DMS153 treated with DMSO at 0.1 percent for 48 hours (cell line): ENCODE measurements around the gene ANKMY2.
A peak's percentile ranks its signal among the peaks of the same experiment; 100 is the strongest.

Experiments
- DNase-seq: peaks from one replicate; lab custom pipeline; 2025; ENCODE audit not compliant: unreplicated experiment; lab: John Stamatoyannopoulos, UW

ANKMY2 gene

GRCh38 chr7:16583834-16584233, 61.7 kb downstream of the ANKMY2 start:
- DNase-seq, result no peak

GRCh38 chr7:16581286-16581685, 64.3 kb downstream of the ANKMY2 start:
- DNase-seq, result no peak

- no peak for DNase-seq
These were observed 66.3 kb downstream of the ANKMY2 start for GRCh38 chr7:16579216-16579615.

GRCh38 chr7:16571941-16572340, 73.6 kb downstream of the ANKMY2 start:
- DNase-seq, result no peak

- DNase-seq, result peak; percentile 89
These were observed 80.6 kb downstream of the ANKMY2 start for GRCh38 chr7:16564909-16565426.

- no peak for DNase-seq
These were observed 81.6 kb downstream of the ANKMY2 start for GRCh38 chr7:16564023-16564380.

DNA sequence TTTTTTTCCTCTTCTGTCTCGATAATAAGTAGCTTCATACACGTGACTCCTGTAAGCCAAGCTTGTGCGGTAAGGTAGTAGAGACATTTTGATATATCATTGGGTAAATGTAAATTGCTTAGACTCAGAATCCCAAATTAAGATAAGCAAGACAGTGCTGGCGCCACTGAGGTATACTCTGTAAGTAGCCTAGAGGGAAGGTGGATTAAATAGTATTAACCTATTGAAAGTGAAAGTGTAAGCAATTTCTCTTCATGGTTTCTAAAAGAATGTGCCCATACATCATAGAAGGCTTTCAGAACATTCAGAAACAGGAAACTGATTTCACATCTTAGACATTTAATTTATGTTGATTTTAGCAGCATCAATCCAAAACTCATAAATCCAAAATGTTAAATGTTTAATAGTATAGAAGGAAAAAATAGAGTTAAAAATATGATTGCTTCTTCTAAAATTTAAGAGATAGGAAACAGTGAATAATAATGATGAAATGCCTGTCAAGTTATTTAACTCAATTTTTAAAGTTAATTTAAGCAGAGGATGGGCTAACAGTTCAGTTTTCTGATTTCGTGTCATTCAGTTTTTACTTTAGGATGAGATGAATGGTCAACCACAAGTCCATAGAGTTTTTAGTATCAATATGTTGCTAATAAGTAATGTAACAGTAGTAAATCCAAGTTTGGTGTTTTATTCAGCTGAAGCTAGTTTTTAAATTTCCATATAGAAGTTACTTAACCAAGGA, 82.1 kb downstream of the ANKMY2 start:
- no peak for DNase-seq

DNA sequence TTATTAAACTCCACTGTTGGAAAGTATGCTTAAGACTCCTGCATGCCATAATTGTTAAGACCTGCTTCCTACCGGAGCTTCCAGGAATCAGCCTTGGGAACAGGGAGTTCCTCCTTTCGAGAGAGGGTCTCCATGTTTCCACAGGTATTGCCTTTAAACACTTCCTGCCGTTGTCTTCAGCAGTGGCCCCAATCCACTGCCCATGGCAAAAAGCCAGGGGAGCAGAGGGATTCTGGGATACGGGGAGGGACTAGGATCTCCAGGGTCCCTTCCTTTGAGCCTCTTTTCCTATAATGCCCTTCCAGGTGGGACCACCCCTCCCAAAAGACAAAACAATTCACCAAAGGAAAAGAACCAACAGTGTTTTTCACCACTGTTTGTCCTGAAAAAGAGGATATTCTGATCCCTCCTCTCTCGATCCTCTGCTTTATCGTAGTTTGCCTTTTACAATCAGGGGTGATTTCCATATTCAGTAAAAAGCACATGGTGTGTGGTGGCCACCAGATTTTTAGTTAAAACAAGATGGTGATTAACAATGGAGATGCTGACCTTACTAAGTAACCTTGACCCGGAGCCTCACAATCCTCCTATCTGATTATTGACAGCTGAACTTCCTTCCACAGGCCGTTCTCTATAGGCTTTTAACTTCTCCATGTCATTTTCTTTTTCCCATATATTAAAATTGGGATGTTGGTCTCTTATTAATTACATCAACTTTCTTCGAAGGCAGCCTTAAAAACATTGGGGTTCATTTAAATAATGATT, 82.9 kb downstream of the ANKMY2 start:
- DNase-seq, result no peak

DNA sequence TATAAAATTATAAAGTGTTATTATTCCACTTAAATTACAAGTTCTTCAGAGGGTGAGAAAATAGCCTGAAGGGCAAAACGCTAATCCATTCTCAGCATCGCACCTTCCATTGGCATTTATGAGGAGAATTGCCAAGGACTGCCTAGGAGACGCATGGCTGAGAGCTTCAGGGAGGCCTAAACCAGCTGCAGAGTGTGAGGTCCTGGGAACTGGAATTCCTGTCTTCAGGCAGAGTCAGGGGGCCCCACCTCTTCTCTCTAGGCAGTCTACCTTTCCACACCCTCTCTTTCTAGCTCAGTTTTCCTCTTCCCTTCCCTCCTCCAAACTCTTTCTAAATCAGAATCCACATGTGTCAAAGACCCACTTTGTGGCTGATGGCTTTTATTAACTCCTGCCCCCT, 83.6 kb downstream of the ANKMY2 start:
- no peak for DNase-seq

DNA sequence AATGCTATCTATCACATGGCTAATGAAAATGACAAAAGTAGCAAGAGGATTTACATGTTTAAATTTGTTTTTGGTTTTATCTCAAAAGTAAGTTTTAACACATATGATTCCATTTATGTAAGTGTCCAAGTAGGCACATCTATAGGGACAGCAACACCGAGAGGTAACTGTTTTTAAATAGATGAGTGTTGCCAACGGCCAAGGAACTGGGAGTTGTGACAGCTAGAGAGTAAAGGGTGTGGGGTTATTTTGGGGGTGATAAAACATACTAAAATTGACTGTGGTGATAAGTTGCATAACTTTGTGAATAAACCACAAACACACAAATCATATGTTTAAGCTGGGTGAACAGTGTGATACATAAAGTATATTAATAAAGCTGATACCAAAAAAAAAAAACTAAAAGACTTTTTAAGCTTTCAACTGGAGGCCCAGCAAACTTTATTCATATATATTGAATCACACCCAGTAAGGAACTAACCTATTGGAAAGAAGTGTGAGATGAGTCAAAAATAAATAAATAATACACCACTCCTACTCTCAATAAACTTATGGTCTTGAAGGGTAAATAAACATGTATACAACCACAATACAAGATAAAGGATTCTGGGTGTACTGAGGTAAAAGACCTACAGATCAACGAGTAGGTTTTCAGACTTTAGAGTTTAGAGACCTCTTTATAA, 85.9 kb downstream of the ANKMY2 start:
- no peak for DNase-seq

DNA sequence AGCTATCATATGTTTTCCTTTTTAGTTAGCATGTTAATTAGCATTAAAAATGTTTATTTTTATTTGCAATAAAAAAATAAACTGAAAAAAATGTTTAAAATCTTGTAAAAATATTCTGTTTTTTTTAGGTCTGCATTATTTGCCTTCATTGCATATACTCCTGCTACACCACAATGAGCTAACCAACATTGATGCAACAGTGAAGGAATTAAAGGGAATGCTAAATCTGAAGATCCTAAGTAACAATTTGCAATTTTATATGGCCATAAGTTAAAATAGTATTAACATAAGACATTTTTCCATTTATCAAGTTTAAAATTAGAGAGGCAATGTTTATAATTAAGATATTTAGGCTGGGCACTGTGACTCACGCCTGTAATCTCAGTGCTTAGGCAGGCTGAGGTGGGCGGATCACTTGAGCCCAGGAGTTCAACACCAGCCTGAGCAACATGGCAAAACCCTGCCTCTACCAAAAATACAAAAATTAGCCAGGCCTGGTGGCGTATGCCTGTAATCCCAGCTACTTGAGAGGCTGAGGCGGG, 86.7 kb downstream of the ANKMY2 start:
- no peak for DNase-seq

DNA sequence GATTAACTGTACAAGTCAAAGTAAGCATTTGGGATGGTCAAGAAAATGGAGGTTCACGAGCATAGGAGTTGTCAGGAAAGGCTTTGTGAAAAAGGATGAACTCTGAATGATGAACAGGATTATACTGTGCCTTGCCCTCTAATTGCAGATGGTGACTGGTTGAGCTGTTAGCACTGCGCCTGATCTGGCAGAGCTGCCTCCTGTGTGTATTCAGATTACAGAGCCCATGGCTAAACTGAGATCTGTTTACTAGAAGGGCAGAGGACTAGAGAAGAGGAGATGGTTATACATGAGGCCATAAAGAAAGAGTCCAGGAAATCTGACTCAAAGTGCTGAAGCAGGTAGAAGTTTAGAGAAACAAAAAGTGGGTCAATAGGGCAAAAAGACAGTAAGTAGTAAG, 89.2 kb downstream of the ANKMY2 start:
- no peak for DNase-seq

GRCh38 chr7:16554518-16555236, 90.9 kb downstream of the ANKMY2 start:
- DNase-seq, result no peak

GRCh38 chr7:16550671-16551070, 94.9 kb downstream of the ANKMY2 start:
- no peak for DNase-seq
